PC-3 (cell line): Measurements from ENCODE around the gene KRTAP10-7. TPM values are rescaled to one million over a fixed set of nuclear protein-coding genes. Genes with fewer than 3 reads are reported as not detected.
"Not testable (repeated sequence)": the region's sequence is repeated elsewhere in the genome, so short reads cannot be mapped to it uniquely, and the experiment has no call there.

Source experiments
- ATAC-seq: fragments of 200-7000 bp; cut with Tn5 transposase; 2 replicates; pipeline ENCODE4 v1.9.1; 2020; ENCODE audit warnings: mild to moderate bottlenecking, moderate library complexity
- BruUV-seq: library from RNA; stranded (reverse); fragments of 400-500 nt; replicated peaks from 2 replicates; lab custom pipeline; 2021; lab: Mats Ljungman, UMichigan
- CTCF ChIA-PET: fragments of 300-600 bp; sonication (Branson Sonifier 250); formaldehyde crosslinking; loops from one replicate; lab custom pipeline; 2022; ENCODE audit warnings: antibody characterized with exemption; lab: Charles Lee
- POLR2A ChIA-PET: fragments of 300-600 bp; sonication (Branson Sonifier 250); formaldehyde crosslinking; loops from one replicate; lab custom pipeline; 2022; ENCODE audit warnings: antibody characterized with exemption; ENCODE audit not compliant: unreplicated experiment; lab: Charles Lee
- DNase-seq: peaks from one replicate; pipeline ENCODE4 v3.0.0-alpha.2; 2015
- H2AFZ ChIP-seq: fragments of 300-600 bp; sonication (generic); 2 replicates; pipeline ENCODE4 v1.6.0; 2016; ENCODE audit warnings: antibody characterized with exemption, low read length
- H3F3A ChIP-seq: fragments of 300-600 bp; sonication (generic); one replicate; pipeline ENCODE4 v1.6.0; 2017; ENCODE audit warnings: antibody characterized with exemption, low read length, control low read depth, mild to moderate bottlenecking; ENCODE audit not compliant: unreplicated experiment
- H3K27ac ChIP-seq: fragments of 300-600 bp; sonication (generic); 2 replicates; pipeline ENCODE4 v1.5.1; 2016; ENCODE audit warnings: mild to moderate bottlenecking, low read length
- H3K27me3 ChIP-seq: fragments of 300-600 bp; sonication (generic); 2 replicates; pipeline ENCODE4 v1.6.1; 2016; ENCODE audit warnings: low read length, mixed read lengths
- H3K36me3 ChIP-seq: fragments of 300-600 bp; sonication (generic); 2 replicates; pipeline ENCODE4 v1.6.1; 2016; ENCODE audit warnings: low read depth, mixed run types, low read length, mixed read lengths
- H3K4me1 ChIP-seq: fragments of 300-600 bp; sonication (generic); 2 replicates; pipeline ENCODE4 v1.5.1; 2016; ENCODE audit warnings: low read length; ENCODE audit not compliant: insufficient read depth
- H3K4me2 ChIP-seq: fragments of 300-600 bp; sonication (generic); 2 replicates; pipeline ENCODE4 v1.6.0; 2016; ENCODE audit warnings: low read length
- H3K4me3 ChIP-seq: fragments of 300-600 bp; sonication (generic); 2 replicates; pipeline ENCODE4 v1.5.1; 2016; ENCODE audit warnings: mild to moderate bottlenecking, low read length, mixed read lengths
- H3K79me2 ChIP-seq: fragments of 300-600 bp; sonication (generic); 2 replicates; pipeline ENCODE4 v1.6.1; 2017; ENCODE audit warnings: low read length, mixed read lengths
- H3K9ac ChIP-seq: fragments of 300-600 bp; sonication (generic); 2 replicates; pipeline ENCODE4 v1.6.0; 2016; ENCODE audit warnings: mild to moderate bottlenecking, low read length
- H3K9me2 ChIP-seq: fragments of 300-600 bp; sonication (generic); replicated peaks from 2 replicates; pipeline ENCODE4 v1.6.1; 2016; ENCODE audit warnings: mixed run types, low read length, mixed read lengths
- H3K9me3 ChIP-seq: fragments of 300-600 bp; sonication (generic); 2 replicates; pipeline ENCODE4 v1.6.1; 2016; ENCODE audit warnings: low read length, mixed read lengths
- H4K20me1 ChIP-seq: fragments of 300-600 bp; sonication (generic); 2 replicates; pipeline ENCODE4 v1.6.1; 2016; ENCODE audit warnings: low read length, mixed read lengths
- EZH2 ChIP-seq: fragments of 300-600 bp; sonication (generic); IDR thresholded peaks from one replicate; pipeline ENCODE4 v1.6.1; 2017; ENCODE audit warnings: antibody characterized with exemption, mild to moderate bottlenecking, low read length; ENCODE audit not compliant: unreplicated experiment
- EZH2phosphoT487 ChIP-seq: fragments of 300-600 bp; sonication (generic); IDR thresholded peaks from 2 replicates; pipeline ENCODE4 v1.6.1; 2018; ENCODE audit warnings: mild to moderate bottlenecking, antibody characterized with exemption, low read length, borderline replicate concordance
- intact Hi-C: fragments of 100-400 bp; cut with micrococcal nuclease; formaldehyde crosslinking; loops from 2 replicates; pipeline ENCODE4 v1.9.0; 2023
- total RNA-seq: library from RNA; depleted of rRNA; stranded (reverse); fragments of >200 nt; gene quantifications from 2 replicates; pipeline ENCODE4 v1.2.3, GENCODE V29; 2014
- TF ChIP-seq, protein P1 (sequence below): fragments of 300-600 bp; sonication (generic); conservative IDR thresholded peaks from 2 replicates; pipeline ENCODE4 v1.5.1; 2017; ENCODE audit warnings: antibody characterized with exemption, low read depth, mild to moderate bottlenecking, low read length

Gene KRTAP10-7
- total RNA-seq, 1 experiment from 2014 or later, result not detected

DNA sequence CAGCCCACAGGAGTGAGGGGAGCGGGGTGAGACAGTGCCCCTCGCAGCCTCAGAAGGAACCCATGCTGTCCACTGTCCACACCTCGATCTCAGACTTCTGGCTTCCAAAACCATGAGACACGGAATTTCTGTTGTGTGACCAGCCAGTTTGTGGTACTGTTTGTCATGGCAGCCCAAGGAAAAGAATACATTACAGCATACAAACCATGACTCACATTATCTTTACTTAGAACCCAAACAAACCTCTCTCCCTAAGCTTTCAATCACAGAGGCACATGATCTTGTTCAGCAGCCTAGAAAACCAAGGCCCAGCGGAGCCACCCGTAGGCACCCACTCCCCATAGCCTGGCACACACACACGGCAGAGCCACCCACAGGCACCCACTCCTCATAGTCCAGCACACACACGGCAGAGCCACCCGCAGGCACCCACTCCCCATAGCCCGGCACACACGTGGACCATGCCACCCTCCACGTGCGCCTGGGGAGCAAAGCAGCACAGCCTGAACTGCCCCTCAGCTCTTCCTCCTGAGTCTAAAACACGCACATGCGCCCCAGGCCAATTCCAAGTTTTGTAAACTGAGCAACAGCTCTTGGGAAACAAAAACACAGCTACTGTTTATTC, 27.3 kb upstream of the KRTAP10-7 start:
- peak; percentile 86 for ATAC-seq
- H3K4me2 ChIP-seq, result peak overlapping the region; percentile 34; the same call in 1 of the 2 replicates
- H4K20me1 ChIP-seq, result no peaks in the 10 kb centered on the region
- BruUV-seq, result no TSS peak
- intact Hi-C loops, result no loop called here
- no peak overlapping the region for H3K27ac ChIP-seq
- H3K4me3 ChIP-seq, result no peak overlapping the region
- no peaks in the 10 kb centered on the region for H3K27me3 ChIP-seq
- DNase-seq, result peak; percentile 69
- H3K9ac ChIP-seq, result no peak overlapping the region
- no peaks in the 10 kb centered on the region for H3F3A ChIP-seq
- TF ChIP-seq EZH2phosphoT487 (no peak), EZH2 (no peak)
- TF ChIP-seq, protein P1, sequence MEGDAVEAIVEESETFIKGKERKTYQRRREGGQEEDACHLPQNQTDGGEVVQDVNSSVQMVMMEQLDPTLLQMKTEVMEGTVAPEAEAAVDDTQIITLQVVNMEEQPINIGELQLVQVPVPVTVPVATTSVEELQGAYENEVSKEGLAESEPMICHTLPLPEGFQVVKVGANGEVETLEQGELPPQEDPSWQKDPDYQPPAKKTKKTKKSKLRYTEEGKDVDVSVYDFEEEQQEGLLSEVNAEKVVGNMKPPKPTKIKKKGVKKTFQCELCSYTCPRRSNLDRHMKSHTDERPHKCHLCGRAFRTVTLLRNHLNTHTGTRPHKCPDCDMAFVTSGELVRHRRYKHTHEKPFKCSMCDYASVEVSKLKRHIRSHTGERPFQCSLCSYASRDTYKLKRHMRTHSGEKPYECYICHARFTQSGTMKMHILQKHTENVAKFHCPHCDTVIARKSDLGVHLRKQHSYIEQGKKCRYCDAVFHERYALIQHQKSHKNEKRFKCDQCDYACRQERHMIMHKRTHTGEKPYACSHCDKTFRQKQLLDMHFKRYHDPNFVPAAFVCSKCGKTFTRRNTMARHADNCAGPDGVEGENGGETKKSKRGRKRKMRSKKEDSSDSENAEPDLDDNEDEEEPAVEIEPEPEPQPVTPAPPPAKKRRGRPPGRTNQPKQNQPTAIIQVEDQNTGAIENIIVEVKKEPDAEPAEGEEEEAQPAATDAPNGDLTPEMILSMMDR, result no peak
- peaks cover 5% of the 10 kb centered on the region; the same call in 1 of the 2 replicates for H3K9me3 ChIP-seq
- peaks cover 6% of the 10 kb centered on the region for H3K4me1 ChIP-seq
- H2AFZ ChIP-seq, result peak overlapping the region; percentile 48; the same call in 1 of the 2 replicates
- H3K9me2 ChIP-seq, result no peaks in the 10 kb centered on the region
- no peaks in the 10 kb centered on the region for H3K79me2 ChIP-seq
- H3K36me3 ChIP-seq, result no peaks in the 10 kb centered on the region
- ChIA-PET CTCF (no interaction called here), POLR2A (interaction anchor here (0.6 kb wide), 1 partner anchor 110 kb away, joined by 3 read pairs; no protein-coding TSS in a partner anchor)

DNA sequence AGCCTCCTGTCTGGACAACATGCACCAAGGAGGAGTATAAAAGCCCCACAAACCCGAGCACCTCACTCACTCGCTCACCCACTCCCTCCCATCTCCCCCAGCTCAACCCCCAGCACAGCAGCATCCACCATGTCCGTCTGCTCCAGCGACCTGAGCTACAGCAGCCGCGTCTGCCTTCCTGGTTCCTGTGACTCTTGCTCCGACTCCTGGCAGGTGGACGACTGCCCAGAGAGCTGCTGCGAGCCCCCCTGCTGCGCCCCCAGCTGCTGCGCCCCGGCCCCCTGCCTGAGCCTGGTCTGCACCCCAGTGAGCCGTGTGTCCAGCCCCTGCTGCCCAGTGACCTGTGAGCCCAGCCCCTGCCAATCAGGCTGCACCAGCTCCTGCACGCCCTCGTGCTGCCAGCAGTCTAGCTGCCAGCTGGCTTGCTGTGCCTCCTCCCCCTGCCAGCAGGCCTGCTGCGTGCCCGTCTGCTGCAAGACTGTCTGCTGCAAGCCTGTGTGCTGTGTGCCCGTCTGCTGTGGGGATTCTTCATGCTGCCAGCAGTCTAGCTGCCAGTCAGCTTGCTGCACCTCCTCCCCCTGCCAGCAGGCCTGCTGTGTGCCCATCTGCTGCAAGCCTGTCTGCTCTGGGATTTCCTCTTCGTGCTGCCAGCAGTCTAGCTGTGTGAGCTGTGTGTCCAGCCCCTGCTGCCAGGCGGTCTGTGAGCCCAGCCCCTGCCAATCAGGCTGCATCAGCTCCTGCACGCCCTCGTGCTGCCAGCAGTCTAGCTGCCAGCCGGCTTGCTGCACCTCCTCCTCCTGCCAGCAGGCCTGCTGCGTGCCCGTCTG, 26.6 kb upstream of the KRTAP10-7 start, which contains the start of gene KRTAP10-4:
KRTAP10-4 (plus strand) TSS at position 100 of the 827 bp plus-strand sequence; CDS start at position 130, 30 bp downstream.
- H3K9me2 ChIP-seq, H4K20me1 ChIP-seq, BruUV-seq, H3K27ac ChIP-seq, H3K27me3 ChIP-seq, H3K79me2 ChIP-seq, H3K4me3 ChIP-seq, H3K4me1 ChIP-seq, H3F3A ChIP-seq, H3K9me3 ChIP-seq, intact Hi-C loops, H3K9ac ChIP-seq, H3K36me3 ChIP-seq, DNase-seq: not testable (repeated sequence)
- H2AFZ ChIP-seq, result peak within 1 kb of the TSS; percentile 48; the same call in 1 of the 2 replicates
- ATAC-seq, result peak; percentile 8
- CTCF ChIA-PET, result interaction anchor here (0.7 to 1.5 kb wide), 2 partner anchors 10 to 169 kb away, joined by 3 to 4 read pairs; no protein-coding TSS in a partner anchor
- POLR2A ChIA-PET, result interaction anchor here (0.6 kb wide), 1 partner anchor 110 kb away, joined by 3 read pairs; no protein-coding TSS in a partner anchor
- H3K4me2 ChIP-seq, result peak within 1 kb of the TSS; percentile 34; the same call in 1 of the 2 replicates

DNA sequence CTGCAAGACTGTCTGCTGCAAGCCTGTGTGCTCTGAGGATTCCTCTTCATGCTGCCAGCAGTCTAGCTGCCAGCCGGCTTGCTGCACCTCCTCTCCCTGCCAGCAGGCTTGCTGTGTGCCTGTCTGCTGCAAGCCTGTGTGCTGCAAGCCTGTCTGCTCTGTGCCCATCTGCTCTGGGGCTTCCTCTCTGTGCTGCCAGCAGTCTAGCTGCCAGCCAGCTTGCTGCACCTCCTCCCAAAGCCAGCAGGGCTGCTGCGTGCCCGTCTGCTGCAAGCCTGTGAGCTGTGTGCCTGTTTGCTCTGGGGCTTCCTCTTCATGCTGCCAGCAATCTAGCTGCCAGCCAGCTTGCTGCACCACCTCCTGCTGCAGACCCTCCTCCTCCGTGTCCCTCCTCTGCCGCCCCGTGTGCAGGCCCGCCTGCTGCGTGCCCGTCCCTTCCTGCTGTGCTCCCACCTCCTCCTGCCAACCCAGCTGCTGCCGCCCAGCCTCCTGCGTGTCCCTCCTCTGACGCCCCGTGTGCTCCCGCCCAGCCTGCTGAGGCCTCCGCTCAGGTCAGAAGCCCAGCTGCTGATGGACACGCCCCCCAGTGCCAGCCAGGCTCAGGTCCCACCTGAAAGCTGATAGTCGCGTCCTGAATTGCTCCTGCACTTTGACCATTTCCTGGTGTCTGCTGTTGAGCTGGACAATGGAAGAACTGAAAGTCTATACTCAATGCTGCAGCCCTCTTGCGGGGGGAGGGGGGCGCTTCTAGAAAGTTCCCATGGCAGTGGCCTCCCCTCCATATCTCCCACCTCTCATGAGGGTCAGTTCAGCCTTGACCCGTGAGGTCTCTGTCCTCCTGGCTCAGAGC, 25.7 kb upstream of the KRTAP10-7 start:
- Histone ChIP-seq H3K9me3 (peaks cover 5% of the 10 kb centered on the region; the same call in 1 of the 2 replicates), H3K79me2 (no peaks in the 10 kb centered on the region), H3K4me1 (peaks cover 6% of the 10 kb centered on the region), H3K4me2 (no peak overlapping the region), H3K9me2 (no peaks in the 10 kb centered on the region), H3K4me3 (no peak overlapping the region), H2AFZ (no peak overlapping the region), H3K36me3 (no peaks in the 10 kb centered on the region), H3K9ac (no peak overlapping the region), H4K20me1 (no peaks in the 10 kb centered on the region), H3F3A (no peaks in the 10 kb centered on the region), H3K27ac (no peak overlapping the region), H3K27me3 (no peaks in the 10 kb centered on the region)
- ATAC-seq (peak; percentile 27), DNase-seq (peak; percentile 14)
- TF ChIP-seq EZH2, result no peak
- ChIA-PET CTCF (interaction anchor here (0.7 to 1.5 kb wide), 2 partner anchors 10 to 168 kb away, joined by 3 to 4 read pairs; no protein-coding TSS in a partner anchor), POLR2A (no interaction called here)
- intact Hi-C loops, result no loop called here
- BruUV-seq, result no TSS peak
